HFF-Myc (cell line): ENCODE results near the gene PRKN.

Experiments used
- DNase-seq: peaks from one replicate; pipeline ENCODE4 v3.0.0-alpha.2; 2011; ENCODE audit warnings: low read depth; ENCODE audit errors: extremely low read depth
- H3K4me3 ChIP-seq: replicated peaks from 2 replicates; pipeline ENCODE4 v1.5.1; 2011; ENCODE audit warnings: low read depth, mild to moderate bottlenecking, control low read depth, low read length
- TF ChIP-seq, protein P1 (sequence below): IDR thresholded peaks from 2 replicates; pipeline ENCODE4 v1.5.1; 2012; ENCODE audit warnings: mild to moderate bottlenecking, low read depth, low read length, control low read depth; ENCODE audit errors: missing control alignments

The PRKN gene

DNA sequence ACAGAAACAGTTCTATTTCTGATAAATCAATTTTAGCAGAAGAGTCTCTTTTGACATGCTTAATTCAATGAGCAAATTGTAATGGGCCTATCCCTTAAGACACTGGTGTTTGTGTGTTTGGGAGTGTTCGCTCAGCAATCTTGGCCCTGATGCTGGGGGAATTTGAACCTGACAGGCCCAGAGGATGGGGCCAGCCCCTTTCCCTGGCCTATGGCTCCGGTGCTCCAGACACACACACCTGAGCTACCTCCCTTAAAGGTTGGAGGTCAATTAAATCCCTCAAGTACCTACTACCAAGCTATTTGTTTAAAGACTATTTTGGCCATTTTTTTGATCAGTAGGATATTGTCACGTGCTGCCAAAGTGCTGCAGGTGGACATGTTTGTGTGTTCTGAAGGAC is 549.3 kb downstream of the PRKN start:
- DNase-seq = no peak
- no peak overlapping the region for H3K4me3 ChIP-seq
- TF ChIP-seq, protein P1, sequence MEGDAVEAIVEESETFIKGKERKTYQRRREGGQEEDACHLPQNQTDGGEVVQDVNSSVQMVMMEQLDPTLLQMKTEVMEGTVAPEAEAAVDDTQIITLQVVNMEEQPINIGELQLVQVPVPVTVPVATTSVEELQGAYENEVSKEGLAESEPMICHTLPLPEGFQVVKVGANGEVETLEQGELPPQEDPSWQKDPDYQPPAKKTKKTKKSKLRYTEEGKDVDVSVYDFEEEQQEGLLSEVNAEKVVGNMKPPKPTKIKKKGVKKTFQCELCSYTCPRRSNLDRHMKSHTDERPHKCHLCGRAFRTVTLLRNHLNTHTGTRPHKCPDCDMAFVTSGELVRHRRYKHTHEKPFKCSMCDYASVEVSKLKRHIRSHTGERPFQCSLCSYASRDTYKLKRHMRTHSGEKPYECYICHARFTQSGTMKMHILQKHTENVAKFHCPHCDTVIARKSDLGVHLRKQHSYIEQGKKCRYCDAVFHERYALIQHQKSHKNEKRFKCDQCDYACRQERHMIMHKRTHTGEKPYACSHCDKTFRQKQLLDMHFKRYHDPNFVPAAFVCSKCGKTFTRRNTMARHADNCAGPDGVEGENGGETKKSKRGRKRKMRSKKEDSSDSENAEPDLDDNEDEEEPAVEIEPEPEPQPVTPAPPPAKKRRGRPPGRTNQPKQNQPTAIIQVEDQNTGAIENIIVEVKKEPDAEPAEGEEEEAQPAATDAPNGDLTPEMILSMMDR = no peak

DNA sequence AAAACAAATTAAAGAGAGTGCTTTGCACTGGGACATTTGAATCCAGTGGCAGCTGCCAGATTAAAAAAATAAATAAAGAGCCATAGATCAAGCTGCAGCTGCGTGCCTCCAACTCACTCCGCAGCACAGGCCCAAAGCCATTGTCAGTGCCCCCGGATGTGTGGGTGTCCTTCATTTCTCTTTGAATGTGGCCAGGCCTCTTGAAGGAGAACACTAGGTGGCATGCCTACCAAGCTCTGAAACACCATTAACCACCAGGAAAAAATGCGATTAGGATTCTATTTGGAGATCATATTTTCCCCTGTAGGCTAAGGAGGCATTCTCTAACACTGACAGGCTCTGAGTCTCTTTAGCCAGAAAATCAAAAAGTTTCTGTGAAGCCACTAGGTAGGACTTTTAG is 549.8 kb downstream of the PRKN start:
- TF ChIP-seq, protein P1 = no peak
- no peak overlapping the region for H3K4me3 ChIP-seq
- DNase-seq = no peak

DNA sequence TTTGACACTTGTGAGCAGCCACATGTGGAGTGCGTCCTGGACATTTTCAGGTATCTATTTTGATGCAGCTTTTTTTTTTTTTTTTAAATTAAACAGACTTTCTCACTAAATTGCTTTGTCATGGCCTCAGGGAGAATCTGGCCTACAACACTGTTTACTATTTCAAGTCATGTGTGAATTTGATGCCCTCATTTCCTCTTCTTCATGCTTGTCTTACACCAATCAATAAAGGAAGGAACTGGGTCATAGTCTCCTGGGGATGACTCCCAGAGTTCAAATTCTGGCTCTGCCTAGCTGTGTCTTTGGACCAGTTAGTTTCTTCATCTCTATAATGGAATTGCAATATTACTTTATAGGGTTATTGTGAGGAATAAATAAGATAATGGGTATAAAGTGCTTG is 554.1 kb downstream of the PRKN start:
- TF ChIP-seq, protein P1 = no peak
- no peak for DNase-seq
- H3K4me3 ChIP-seq = no peak overlapping the region

DNA sequence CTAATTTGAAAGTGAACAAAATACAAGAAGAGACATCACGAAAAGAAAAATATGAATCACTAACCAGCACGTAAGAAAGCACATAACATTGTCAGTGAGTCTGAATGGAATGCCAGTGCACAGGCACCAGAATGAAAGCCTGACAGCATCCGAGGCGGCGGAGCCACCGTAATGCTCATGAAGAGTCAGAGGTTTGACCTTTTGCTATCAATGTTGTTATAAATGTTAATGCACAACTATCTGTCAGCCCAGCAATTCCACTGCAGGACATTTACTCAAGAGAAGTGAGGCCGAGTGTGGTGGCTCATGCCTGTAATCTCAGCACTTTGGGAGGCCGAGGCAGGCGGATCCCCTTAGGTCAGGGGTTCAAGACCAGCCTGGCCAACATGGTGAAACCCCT is 562.1 kb downstream of the PRKN start:
- TF ChIP-seq, protein P1 = no peak
- no peak for DNase-seq
- no peak overlapping the region for H3K4me3 ChIP-seq

DNA sequence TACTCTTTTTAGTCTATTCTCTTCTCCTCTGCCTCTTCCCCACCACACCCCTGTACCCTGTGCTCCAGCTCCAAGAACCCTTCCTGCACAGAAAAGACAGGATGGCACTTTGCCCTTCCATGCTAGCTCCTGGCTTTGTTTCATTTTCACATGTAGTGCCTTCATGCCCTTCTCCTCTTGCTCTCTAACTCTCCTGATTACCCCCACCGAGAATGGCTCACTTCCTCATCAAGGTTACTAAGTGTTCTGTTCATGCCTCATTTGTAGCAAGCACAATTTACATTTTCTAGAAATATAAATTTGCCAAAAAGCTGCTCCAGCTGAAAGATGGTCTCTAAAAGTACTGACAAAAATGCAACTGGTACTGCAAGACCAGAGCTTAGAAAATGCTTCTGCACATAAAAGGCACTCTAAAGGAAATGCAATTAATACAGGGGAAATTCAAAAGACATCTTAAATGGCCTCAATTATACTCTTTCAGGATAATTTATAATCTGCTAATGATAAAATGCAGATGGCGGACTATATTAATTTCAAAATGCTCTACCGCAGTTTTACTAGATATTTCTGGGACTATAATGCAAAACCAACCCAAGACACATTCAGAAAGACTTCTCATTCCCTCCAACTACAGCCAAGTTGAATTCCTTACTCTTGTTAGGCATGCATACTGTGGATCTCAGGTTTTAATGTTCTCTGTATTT is 570.2 kb downstream of the PRKN start:
- TF ChIP-seq, protein P1 = no peak
- no peak for DNase-seq
- no peak overlapping the region for H3K4me3 ChIP-seq

DNA sequence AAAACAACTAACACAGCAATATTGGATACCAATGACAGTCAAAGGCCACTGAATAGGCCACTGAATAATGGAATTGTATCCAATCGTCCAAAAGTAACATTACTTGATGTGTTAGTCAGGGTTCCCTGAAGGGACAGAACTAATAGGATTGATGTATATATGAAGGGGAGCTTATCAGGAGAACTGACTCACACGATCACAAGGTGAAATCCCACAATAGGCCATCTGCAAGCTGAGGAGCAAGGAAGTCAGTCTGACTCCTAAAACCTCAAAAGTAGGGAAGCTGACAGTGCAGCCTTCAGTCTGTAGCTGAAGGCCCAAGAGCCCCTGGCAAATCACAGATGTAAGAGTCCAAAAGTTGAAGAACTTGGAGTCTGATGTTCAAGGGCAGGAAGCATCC is 571.4 kb downstream of the PRKN start:
- no peak overlapping the region for H3K4me3 ChIP-seq
- TF ChIP-seq, protein P1 = no peak
- DNase-seq = no peak

DNA sequence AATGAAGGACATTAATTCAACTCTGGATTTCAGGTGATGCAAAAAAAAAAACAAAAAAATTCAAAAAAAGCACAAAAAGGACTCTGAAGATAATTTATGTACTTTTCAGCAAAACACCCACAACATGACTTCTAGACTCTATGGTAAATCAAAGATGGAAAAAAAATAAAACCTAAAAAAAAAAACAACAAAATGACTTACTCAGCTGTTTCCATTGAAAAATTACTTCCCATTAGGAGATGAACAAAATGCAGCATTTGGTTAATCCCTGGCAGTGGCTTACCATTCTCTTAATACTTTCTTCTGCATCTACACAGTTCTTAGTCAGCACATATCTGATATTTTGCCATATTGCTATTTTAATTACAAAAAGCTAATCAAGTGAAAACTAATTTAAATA is 572.6 kb downstream of the PRKN start:
- H3K4me3 ChIP-seq = no peak overlapping the region
- no peak for DNase-seq
- TF ChIP-seq, protein P1 = no peak
